HG03103 (cell line): ENCODE results near the gene SYNPO.

Experiments
- ATAC-seq: cut with Tn5 transposase; IDR thresholded peaks from one replicate; pipeline ENCODE4 v1.9.1; 2021; ENCODE audit warnings: low read depth; ENCODE audit not compliant: unreplicated experiment

The SYNPO gene

DNA sequence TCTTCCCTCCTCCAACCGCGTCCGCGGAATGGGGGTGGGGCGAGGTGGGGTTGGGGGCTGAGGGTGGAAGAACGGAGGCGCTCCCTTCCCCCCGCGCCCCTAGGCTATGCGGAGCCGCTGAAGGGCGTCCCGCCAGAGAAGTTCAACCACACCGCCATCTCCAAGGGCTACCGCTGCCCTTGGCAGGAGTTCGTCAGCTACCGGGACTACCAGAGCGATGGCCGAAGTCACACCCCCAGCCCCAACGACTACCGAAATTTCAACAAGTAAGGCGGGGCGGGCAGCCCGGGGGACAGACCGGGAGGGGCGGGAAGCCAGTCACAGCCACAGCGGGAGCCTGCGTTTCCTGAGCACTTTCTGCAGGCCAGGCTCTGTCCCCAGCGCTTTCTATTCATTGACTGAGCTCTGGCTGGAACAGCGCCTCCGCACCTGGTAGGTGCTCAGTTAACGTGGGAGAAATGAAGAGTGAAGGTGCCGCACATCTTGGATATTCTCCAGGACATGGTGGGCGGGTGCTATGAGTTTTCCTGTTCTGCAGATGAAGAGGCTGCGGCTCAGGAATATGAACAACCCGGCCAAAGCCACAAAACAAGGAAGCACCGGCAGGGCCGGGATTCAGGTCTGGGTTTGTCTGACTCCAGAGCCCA, 31.9 kb downstream of the SYNPO start:
- ATAC-seq: no peak

DNA sequence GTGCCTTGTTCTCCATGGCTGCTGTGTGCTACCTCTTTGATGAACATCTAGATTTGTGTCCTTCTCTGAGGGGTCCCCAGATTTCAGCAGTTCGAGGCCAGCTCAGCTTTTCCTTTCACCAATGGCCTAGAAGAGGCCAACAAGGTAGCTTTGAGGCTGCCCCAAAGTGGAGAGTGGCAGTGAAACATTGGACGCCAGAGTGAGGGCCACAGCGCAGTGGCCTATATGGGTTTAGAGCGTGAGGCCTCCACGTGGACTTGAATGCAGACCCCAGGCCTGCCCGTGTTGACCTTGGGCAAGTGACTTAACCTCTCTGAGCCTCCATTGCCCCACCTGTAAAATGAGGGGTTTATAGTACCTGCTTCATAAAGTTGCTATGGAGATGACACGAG, 32.4 kb downstream of the SYNPO start:
- no peak for ATAC-seq

DNA sequence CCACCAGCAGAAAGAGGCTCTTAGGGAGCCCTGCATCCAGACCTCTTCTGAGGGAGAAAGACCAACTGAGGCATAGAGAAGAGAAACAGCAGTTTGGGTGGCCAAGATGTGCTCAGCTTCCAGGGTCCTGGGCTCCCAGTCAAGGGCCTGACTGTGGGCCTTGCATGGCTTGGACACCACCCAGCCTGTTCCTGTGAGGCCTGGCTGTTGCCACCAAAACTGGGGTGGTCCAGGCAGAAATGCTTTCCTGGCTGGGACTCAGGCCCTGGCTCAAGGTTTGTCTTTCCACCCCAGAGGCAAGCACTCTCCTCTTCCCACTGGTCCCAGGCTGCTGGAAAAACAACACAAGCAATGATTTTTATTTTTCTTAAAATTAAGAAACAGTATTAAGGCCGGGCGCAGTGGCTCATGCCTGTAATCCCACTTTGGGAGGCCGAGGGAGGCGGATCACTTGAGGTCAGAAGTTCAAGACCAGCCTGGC, 33.9 kb downstream of the SYNPO start:
- ATAC-seq: no peak

DNA sequence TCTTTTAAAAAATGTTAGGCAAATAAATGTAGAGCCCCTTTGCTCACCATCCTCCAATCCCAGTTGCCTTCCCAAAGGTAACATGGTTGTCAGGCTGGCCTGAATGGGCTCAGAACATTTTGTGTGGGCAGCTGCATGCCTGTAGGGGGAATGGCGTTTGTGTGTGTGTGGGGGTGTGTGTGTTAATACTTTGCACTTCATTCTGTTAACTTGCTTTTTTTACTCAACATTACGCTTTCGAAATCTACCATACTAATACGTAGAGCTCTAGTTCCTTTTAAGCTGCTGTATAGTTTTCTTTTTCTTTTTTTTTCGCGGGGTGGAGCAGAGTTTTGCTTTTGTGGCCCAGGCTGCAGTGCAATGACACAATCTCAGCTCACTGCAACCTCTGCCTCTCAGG, 34.6 kb downstream of the SYNPO start:
- no peak for ATAC-seq

GRCh38 chr5:150676578-150676977, 36.1 kb downstream of the SYNPO start:
- no peak for ATAC-seq

DNA sequence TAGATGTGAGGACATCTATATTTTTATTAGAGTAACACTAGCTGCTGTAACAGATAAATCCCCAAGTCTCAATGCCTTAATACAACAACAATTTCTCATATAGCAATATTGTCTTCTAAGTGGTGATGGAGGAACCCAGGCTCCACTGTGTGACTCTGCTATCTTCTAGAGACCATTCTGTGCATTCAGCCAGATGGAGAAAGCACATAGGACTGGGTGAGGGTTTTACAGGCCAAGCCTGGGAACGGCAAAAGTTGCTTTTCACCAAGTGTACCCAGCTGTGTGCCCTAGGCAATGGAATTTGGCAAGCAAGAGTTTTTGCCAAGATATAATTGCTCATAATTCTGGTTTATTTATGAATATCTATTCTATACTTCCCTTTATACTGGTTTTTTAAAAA, 48.7 kb downstream of the SYNPO start:
- ATAC-seq: no peak

DNA sequence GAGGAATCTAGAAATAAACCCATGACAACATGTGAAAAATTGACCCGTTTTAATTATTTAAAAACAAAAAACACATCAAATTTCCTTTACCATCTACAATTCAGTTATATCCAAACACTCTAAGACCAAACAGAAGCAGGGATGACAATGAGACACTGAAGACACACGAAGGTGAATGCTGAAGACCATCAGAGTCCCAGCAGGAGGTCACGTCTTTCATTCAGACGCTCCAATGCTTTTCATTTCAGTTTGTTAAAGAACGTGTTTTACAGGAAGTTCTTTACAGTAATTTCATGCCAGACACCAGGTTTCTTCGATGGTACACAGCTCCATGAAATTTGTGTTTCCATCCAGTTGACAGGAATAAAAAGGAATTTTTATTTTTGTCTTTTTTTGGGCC, 50.3 kb downstream of the SYNPO start:
- ATAC-seq: no peak

- ATAC-seq: no peak
Observed at GRCh38 chr5:150692276-150692675, 51.8 kb downstream of the SYNPO start.

DNA sequence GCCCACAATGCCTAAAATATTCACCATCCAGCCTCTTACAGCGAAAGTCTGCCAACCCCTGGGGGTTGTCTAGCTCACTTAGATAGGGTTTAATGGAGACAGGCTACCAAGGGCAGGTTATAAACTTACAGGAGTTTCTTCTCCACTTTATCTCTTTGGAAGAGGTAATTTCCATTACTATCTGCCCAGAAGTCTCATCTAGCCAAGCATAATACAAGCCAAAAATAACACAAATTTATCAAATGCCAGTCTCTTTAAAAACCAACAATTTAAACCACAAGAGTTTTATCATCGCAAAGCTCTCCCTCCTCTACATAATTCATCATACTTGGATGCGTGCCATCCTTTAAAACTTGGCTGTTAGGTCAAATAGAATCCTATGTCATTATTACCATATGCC, 54.2 kb downstream of the SYNPO start:
- no peak for ATAC-seq

GRCh38 chr5:150700246-150700593, 59.8 kb downstream of the SYNPO start:
- no peak for ATAC-seq

GRCh38 chr5:150700594-150701377, 60.3 kb downstream of the SYNPO start, which contains the start of gene RBM22:
Gene RBM22, minus strand, starts transcription at chr5:150701062. Its CDS starts 77 bp downstream, at chr5:150700985.
- peak; percentile 96 for ATAC-seq

GRCh38 chr5:150703762-150704161, 63.3 kb downstream of the SYNPO start:
- ATAC-seq: no peak

GRCh38 chr5:150706776-150707390, 66.4 kb downstream of the SYNPO start:
- no peak for ATAC-seq
